Astrocyte (in vitro differentiated cells and primary cell): ENCODE results near the gene GALNT17.

Source experiments
- EZH2 ChIP-seq: IDR thresholded peaks from 2 replicates; pipeline ENCODE4 v1.6.1; 2012; ENCODE audit warnings: mild to moderate bottlenecking, low read length, inconsistent platforms; ENCODE audit not compliant: insufficient read depth
- TF ChIP-seq, protein P1 (sequence below): IDR thresholded peaks from 2 replicates; pipeline ENCODE4 v1.5.1; 2011; ENCODE audit warnings: low read depth, mild to moderate bottlenecking, inconsistent platforms, low read length, moderate library complexity; ENCODE audit not compliant: insufficient read depth

DNA sequence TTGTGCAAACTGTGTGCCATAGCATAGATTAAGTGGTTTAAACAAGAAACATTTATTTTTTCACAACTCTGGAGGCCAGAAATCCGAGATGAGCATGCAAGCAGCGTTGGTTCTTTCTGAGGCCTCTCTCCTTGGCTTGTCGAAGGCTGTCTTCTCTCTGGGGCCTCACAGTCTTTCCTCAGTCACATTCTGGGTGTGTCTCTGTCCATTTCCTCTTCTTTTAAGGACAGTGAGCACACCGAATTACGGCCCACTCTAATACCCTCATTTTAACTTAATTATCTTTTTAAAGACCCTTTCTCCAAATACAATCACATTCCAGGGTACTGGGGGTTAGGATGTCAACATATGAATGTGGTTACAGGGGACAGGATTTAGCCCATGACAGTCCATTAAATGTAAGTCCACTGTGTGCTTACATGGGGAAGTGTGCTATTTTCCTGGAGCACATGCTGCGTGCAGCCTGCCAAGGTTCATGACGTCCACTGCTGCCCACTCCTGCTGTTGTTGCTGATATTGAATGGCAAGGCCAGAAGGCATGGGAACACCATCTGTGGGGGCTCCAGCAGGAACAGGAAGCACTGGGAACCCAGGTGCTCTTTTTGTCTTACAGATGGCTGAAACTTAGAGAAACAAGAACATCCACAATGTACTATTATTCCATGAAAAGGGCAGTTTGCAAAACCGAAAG is 365.5 kb downstream of the GALNT17 start:
- TF ChIP-seq, protein P1, sequence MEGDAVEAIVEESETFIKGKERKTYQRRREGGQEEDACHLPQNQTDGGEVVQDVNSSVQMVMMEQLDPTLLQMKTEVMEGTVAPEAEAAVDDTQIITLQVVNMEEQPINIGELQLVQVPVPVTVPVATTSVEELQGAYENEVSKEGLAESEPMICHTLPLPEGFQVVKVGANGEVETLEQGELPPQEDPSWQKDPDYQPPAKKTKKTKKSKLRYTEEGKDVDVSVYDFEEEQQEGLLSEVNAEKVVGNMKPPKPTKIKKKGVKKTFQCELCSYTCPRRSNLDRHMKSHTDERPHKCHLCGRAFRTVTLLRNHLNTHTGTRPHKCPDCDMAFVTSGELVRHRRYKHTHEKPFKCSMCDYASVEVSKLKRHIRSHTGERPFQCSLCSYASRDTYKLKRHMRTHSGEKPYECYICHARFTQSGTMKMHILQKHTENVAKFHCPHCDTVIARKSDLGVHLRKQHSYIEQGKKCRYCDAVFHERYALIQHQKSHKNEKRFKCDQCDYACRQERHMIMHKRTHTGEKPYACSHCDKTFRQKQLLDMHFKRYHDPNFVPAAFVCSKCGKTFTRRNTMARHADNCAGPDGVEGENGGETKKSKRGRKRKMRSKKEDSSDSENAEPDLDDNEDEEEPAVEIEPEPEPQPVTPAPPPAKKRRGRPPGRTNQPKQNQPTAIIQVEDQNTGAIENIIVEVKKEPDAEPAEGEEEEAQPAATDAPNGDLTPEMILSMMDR = no peak
- TF ChIP-seq EZH2 = no peak
